HG02943 (cell line): ENCODE results near the gene MTUS2.

Source experiments
- ATAC-seq: cut with Tn5 transposase; IDR thresholded peaks from one replicate; pipeline ENCODE4 v1.9.1; 2021; ENCODE audit warnings: mild to moderate bottlenecking, low read depth, moderate library complexity; ENCODE audit not compliant: unreplicated experiment

Gene MTUS2

GRCh38 chr13:29434217-29434945, 614.2 kb downstream of the MTUS2 start:
- no peak for ATAC-seq

GRCh38 chr13:29435125-29435911, 615.2 kb downstream of the MTUS2 start:
- no peak for ATAC-seq

- no peak for ATAC-seq
Measured at GRCh38 chr13:29436291-29436690, 616.2 kb downstream of the MTUS2 start.

GRCh38 chr13:29436721-29437280, 616.7 kb downstream of the MTUS2 start:
- ATAC-seq: no peak

- ATAC-seq: no peak
Measured at GRCh38 chr13:29438769-29439168, 618.6 kb downstream of the MTUS2 start.

GRCh38 chr13:29439601-29440388, 619.7 kb downstream of the MTUS2 start:
- no peak for ATAC-seq

GRCh38 chr13:29441306-29441705, 621.2 kb downstream of the MTUS2 start:
- ATAC-seq: no peak

- ATAC-seq: no peak
Measured at GRCh38 chr13:29446016-29446415, 625.9 kb downstream of the MTUS2 start.

- ATAC-seq: no peak
Measured at GRCh38 chr13:29448174-29448573, 628.0 kb downstream of the MTUS2 start.

- ATAC-seq: no peak
Measured at GRCh38 chr13:29449726-29450125, 629.6 kb downstream of the MTUS2 start.

- ATAC-seq: no peak
Measured at GRCh38 chr13:29451976-29452375, 631.8 kb downstream of the MTUS2 start.

GRCh38 chr13:29452773-29453616, 632.9 kb downstream of the MTUS2 start:
- ATAC-seq: no peak

GRCh38 chr13:29453617-29454011, 633.5 kb downstream of the MTUS2 start:
- ATAC-seq: no peak

GRCh38 chr13:29454931-29455481, 634.9 kb downstream of the MTUS2 start:
- peak; percentile 59 for ATAC-seq

- ATAC-seq: no peak
Measured at GRCh38 chr13:29456419-29456818, 636.3 kb downstream of the MTUS2 start.

- no peak for ATAC-seq
Measured at GRCh38 chr13:29457299-29457698, 637.2 kb downstream of the MTUS2 start.

- no peak for ATAC-seq
Measured at GRCh38 chr13:29458419-29458818, 638.3 kb downstream of the MTUS2 start.

- ATAC-seq: no peak
Measured at GRCh38 chr13:29459813-29460355, 639.7 kb downstream of the MTUS2 start.

- ATAC-seq: no peak
Measured at GRCh38 chr13:29464105-29464679, 644.1 kb downstream of the MTUS2 start.
